Measurements from ENCODE around the gene MRPS35. TPM values are rescaled to one million over a fixed set of nuclear protein-coding genes. Genes with fewer than 3 reads are reported as not detected.

MRPS35 gene
- total and polyA plus RNA-seq, 2 experiments from 2014 or later, result 67.4 to 88.1 TPM

- Histone ChIP-seq H4K20me1 (ENCODE audit: insufficient read depth, poor library complexity, severe bottlenecking) (no peaks in the 10 kb centered on the region), H3K4me1 (ENCODE audit: insufficient read depth) (no peaks in the 10 kb centered on the region), H3K4me2 (no peak overlapping the region), H3K79me2 (no peaks in the 10 kb centered on the region), H3K4me3 (no peak overlapping the region), H2AFZ (no peak overlapping the region), H3K9me2 (replicated peaks; ENCODE audit: insufficient read depth) (no peaks in the 10 kb centered on the region), H3K27ac (no peak overlapping the region), H3K36me3 (replicated peaks; ENCODE audit: insufficient read depth, low read depth) (no peaks in the 10 kb centered on the region), H3K9me3 (ENCODE audit: low read depth) (no peaks in the 10 kb centered on the region), H3K27me3 (no peaks in the 10 kb centered on the region)
- TF ChIP-seq CTCF (IDR thresholded peaks at IDR 0.05; ENCODE audit: poor library complexity) (no peak), EZH2phosphoT487 (IDR thresholded peaks at IDR 0.05; ENCODE audit: low read depth, severe bottlenecking, unreplicated experiment) (no peak), EZH2 (IDR thresholded peaks at IDR 0.05; ENCODE audit: borderline replicate concordance) (no peak)
- no peak for DNase-seq (ENCODE audit: low spot score)
- WGBS (ENCODE audit: low lambda C conversion rate, missing lambda C conversion rate), result 74% methylated on average over 8 of the region's 8 CpGs
Observed at GRCh38 chr12:27769142-27769673, 58.6 kb downstream of the MRPS35 start.

- 73% methylated on average over 3 of the region's 3 CpGs for WGBS (ENCODE audit: low lambda C conversion rate, missing lambda C conversion rate)
- Histone ChIP-seq H3K9me2 (replicated peaks; ENCODE audit: insufficient read depth) (no peaks in the 10 kb centered on the region), H3K4me1 (ENCODE audit: insufficient read depth) (no peaks in the 10 kb centered on the region), H3K27me3 (no peaks in the 10 kb centered on the region), H3K4me2 (no peak overlapping the region), H3K4me3 (no peak overlapping the region), H3K79me2 (no peaks in the 10 kb centered on the region), H3K9me3 (ENCODE audit: low read depth) (no peaks in the 10 kb centered on the region), H3K36me3 (replicated peaks; ENCODE audit: insufficient read depth, low read depth) (no peaks in the 10 kb centered on the region), H4K20me1 (ENCODE audit: insufficient read depth, poor library complexity, severe bottlenecking) (no peaks in the 10 kb centered on the region), H2AFZ (peak overlapping the region; percentile 30), H3K27ac (no peak overlapping the region)
- DNase-seq (ENCODE audit: low spot score), result no peak
- no peak for TF ChIP-seq EZH2 (IDR thresholded peaks at IDR 0.05; ENCODE audit: borderline replicate concordance)
- TF ChIP-seq EZH2phosphoT487 (IDR thresholded peaks at IDR 0.05; ENCODE audit: low read depth, severe bottlenecking, unreplicated experiment), result no peak
- TF ChIP-seq CTCF (IDR thresholded peaks at IDR 0.05; ENCODE audit: poor library complexity), result no peak
Observed at GRCh38 chr12:27771481-27772327, 61.1 kb downstream of the MRPS35 start.

- H3K4me3 ChIP-seq, result no peak overlapping the region
- no peak overlapping the region for H3K27ac ChIP-seq
- no peaks in the 10 kb centered on the region for H3K4me1 ChIP-seq (ENCODE audit: insufficient read depth)
- H3K36me3 ChIP-seq (replicated peaks; ENCODE audit: insufficient read depth, low read depth), result no peaks in the 10 kb centered on the region
- H4K20me1 ChIP-seq (ENCODE audit: insufficient read depth, poor library complexity, severe bottlenecking), result no peaks in the 10 kb centered on the region
- H3K9me2 ChIP-seq (replicated peaks; ENCODE audit: insufficient read depth), result no peaks in the 10 kb centered on the region
- TF ChIP-seq CTCF (IDR thresholded peaks at IDR 0.05; ENCODE audit: poor library complexity) (no peak), EZH2phosphoT487 (IDR thresholded peaks at IDR 0.05; ENCODE audit: low read depth, severe bottlenecking, unreplicated experiment) (no peak), EZH2 (IDR thresholded peaks at IDR 0.05; ENCODE audit: borderline replicate concordance) (no peak)
- no peak overlapping the region for H2AFZ ChIP-seq
- 41% methylated on average over 5 of the region's 5 CpGs for WGBS (ENCODE audit: low lambda C conversion rate, missing lambda C conversion rate)
- no peaks in the 10 kb centered on the region for H3K79me2 ChIP-seq
- no peaks in the 10 kb centered on the region for H3K9me3 ChIP-seq (ENCODE audit: low read depth)
- H3K27me3 ChIP-seq, result no peaks in the 10 kb centered on the region
- H3K4me2 ChIP-seq, result no peak overlapping the region
- no peak for DNase-seq (ENCODE audit: low spot score)
Observed at GRCh38 chr12:27772328-27773049, 61.9 kb downstream of the MRPS35 start.

All from hepatocyte (in vitro differentiated cells).